K562 (cell line): Measurements from ENCODE around the gene COPB2. TPM values are rescaled to one million over a fixed set of nuclear protein-coding genes. Genes with fewer than 3 reads are reported as not detected.
"Not testable (repeated sequence)": the region's sequence is repeated elsewhere in the genome, so short reads cannot be mapped to it uniquely, and the experiment has no call there.

Experiments used
- ATAC-seq: fragments of 200-7000 bp; cut with Tn5 transposase; 3 replicates; pipeline ENCODE4 v1.9.1; 2020; ENCODE audit warnings: moderate library complexity
- BruUV-seq: library from RNA; stranded (reverse); fragments of 400-500 nt; replicated peaks from 2 replicates; lab custom pipeline; 2021; lab: Mats Ljungman, UMichigan
- CTCF ChIA-PET: fragments of 300-600 bp; formaldehyde crosslinking; extraction: SDS; loops from one replicate; lab custom pipeline; 2021; ENCODE audit warnings: low intra/inter-chr PET ratio; lab: Yijun Ruan, JAX
- POLR2A ChIA-PET: fragments of 300-600, 350-650 bp; sonication (Branson Sonifier 250); formaldehyde crosslinking; extraction: SDS; loops from one replicate; lab custom pipeline; 2021; ENCODE audit warnings: antibody characterized with exemption, inconsistent platforms; lab: Yijun Ruan, JAX
- DNase-seq, 4 experiments: peaks; one replicate each; pipeline versions ENCODE4 v3.0.0 to v3.0.0-alpha.2; 2011 to 2018; ENCODE audit warnings: low spot score in 3 of 4, mixed read lengths in 3 of 4; ENCODE audit errors: extremely low read depth in 1 of 4
- FAIRE-seq: peaks from 2 replicates; lab custom pipeline; 2011; peaks lifted over from hg19 to GRCh38; lab: Jason Lieb, UNC
- H2AFZ ChIP-seq: 2 replicates; pipeline ENCODE4 v1.6.0; 2011; ENCODE audit warnings: low read depth, low read length, control low read depth, inconsistent platforms
- H3K27ac ChIP-seq: fragments of 200-600 bp; 3 replicates; pipeline ENCODE4 v1.8.0; 2011; ENCODE audit warnings: low read depth, mild to moderate bottlenecking, control low read depth, inconsistent platforms, low read length, moderate library complexity, mixed read lengths; ENCODE audit errors: extremely low read depth
- H3K27me3 ChIP-seq, 2 experiments: fragments of 300-600 bp in 1 of 2; 2 replicates in 1 of 2; 3 replicates in 1 of 2; pipeline versions ENCODE4 v1.6.0 to v1.8.0; 2011; ENCODE audit warnings: inconsistent platforms in 2 of 2, low read length in 2 of 2, mild to moderate bottlenecking in 1 of 2, mixed read lengths in 1 of 2, moderate library complexity in 1 of 2; ENCODE audit not compliant: control insufficient read depth in 2 of 2, insufficient read depth in 2 of 2
- H3K36me3 ChIP-seq: fragments of 300-600 bp; 3 replicates; pipeline ENCODE4 v1.8.0; 2011; ENCODE audit warnings: mild to moderate bottlenecking, low read length, inconsistent platforms; ENCODE audit not compliant: control insufficient read depth, insufficient read depth
- H3K4me1 ChIP-seq, 2 experiments: fragments of 200-600 bp in 1 of 2; replicated peaks in 1 of 2; 2 replicates in 1 of 2; 3 replicates in 1 of 2; pipeline versions ENCODE4 v1.5.1 to v1.8.0; 2011; ENCODE audit warnings: inconsistent platforms in 2 of 2, low read length in 2 of 2, mild to moderate bottlenecking in 1 of 2, mixed read lengths in 1 of 2, moderate library complexity in 1 of 2; ENCODE audit not compliant: control insufficient read depth in 2 of 2, insufficient read depth in 2 of 2
- H3K4me2 ChIP-seq: 2 replicates; pipeline ENCODE4 v1.6.1; 2011; ENCODE audit warnings: low read length, control low read depth, inconsistent platforms, mixed read lengths; ENCODE audit not compliant: insufficient read depth
- H3K4me3 ChIP-seq: fragments of 200-600 bp; sonication (generic), shearing (Covaris generic); 2 replicates; pipeline ENCODE4 v1.5.1; 2016; ENCODE audit warnings: control low read depth, inconsistent platforms
- H3K79me2 ChIP-seq: fragments of 200-600 bp; 3 replicates; pipeline ENCODE4 v1.8.0; 2011; ENCODE audit warnings: low read length, inconsistent platforms; ENCODE audit not compliant: control insufficient read depth, insufficient read depth
- H3K9ac ChIP-seq, 2 experiments: 2 replicates each; pipeline versions ENCODE4 v1.6.0 to v1.6.1; 2011; ENCODE audit warnings: low read depth in 2 of 2, low read length in 2 of 2, control low read depth in 1 of 2, inconsistent platforms in 1 of 2, mild to moderate bottlenecking in 1 of 2, mixed read lengths in 1 of 2; ENCODE audit not compliant: insufficient read depth in 1 of 2
- H3K9me1 ChIP-seq: one replicate; pipeline ENCODE4 v1.6.0; 2011; ENCODE audit warnings: inconsistent platforms, mild to moderate bottlenecking, low read length, moderate library complexity; ENCODE audit not compliant: control insufficient read depth, insufficient read depth
- H3K9me3 ChIP-seq: replicated peaks from 2 replicates; pipeline ENCODE4 v1.5.1; 2011; ENCODE audit warnings: low read depth, low read length, inconsistent platforms; ENCODE audit not compliant: control insufficient read depth, insufficient read depth
- H4K20me1 ChIP-seq: replicated peaks from 2 replicates; pipeline ENCODE4 v1.6.1; 2011; ENCODE audit warnings: low read length, inconsistent platforms, mixed read lengths; ENCODE audit not compliant: control insufficient read depth, insufficient read depth
- NFYB ChIP-seq: IDR thresholded peaks from 2 replicates; pipeline ENCODE4 v1.6.1; 2011; ENCODE audit warnings: mild to moderate bottlenecking, moderate library complexity; ENCODE audit not compliant: insufficient read length; ENCODE audit errors: extremely low read depth
- NRF1 ChIP-seq, 2 experiments: fragments of 450-650 bp; IDR thresholded peaks in 1 of 2; conservative IDR thresholded peaks in 1 of 2; 2 replicates each; pipeline ENCODE4 v1.6.1; 2014; ENCODE audit warnings: mild to moderate bottlenecking in 2 of 2
- SOX6 ChIP-seq: fragments of 450-650 bp; IDR thresholded peaks from 2 replicates; pipeline ENCODE4 v1.6.1; 2014; ENCODE audit warnings: mild to moderate bottlenecking
- YY1 ChIP-seq, 3 experiments: IDR thresholded peaks; 2 replicates each; pipeline ENCODE4 v1.6.1; 2011; ENCODE audit warnings: low read length in 2 of 3, mild to moderate bottlenecking in 2 of 3, moderate library complexity in 2 of 3, borderline replicate concordance in 1 of 3, control low read depth in 1 of 3, low read depth in 1 of 3; ENCODE audit not compliant: insufficient read depth in 3 of 3, insufficient replicate concordance in 2 of 3, control insufficient read depth in 1 of 3, insufficient read length in 1 of 3; ENCODE audit errors: extremely low read depth in 1 of 3
- ZC3H8 ChIP-seq: fragments of 450-650 bp; IDR thresholded peaks from 2 replicates; pipeline ENCODE4 v1.6.1; 2017
- ZNF436 ChIP-seq: fragments of 250-450, 450-650 bp; sonication (Bioruptor Pico); formaldehyde crosslinking; IDR thresholded peaks from 2 replicates; pipeline ENCODE4 v1.7.0; 2020; ENCODE audit warnings: mild to moderate bottlenecking
- WGBS: fragments of 100-300 bp; shearing (Covaris generic); methylation state at CpG from one replicate; pipeline ENCODE4 v1.1.6; 2016; ENCODE audit warnings: low coverage, mixed read lengths; ENCODE audit not compliant: insufficient coverage; ENCODE audit errors: missing lambda C conversion rate; 5-methylcytosine and 5-hydroxymethylcytosine counted together
- in situ Hi-C: fragments of 300-500 bp; cut with MboI; formaldehyde crosslinking; loops from 4 replicates; pipeline ENCODE4 v1.15.0; 2018; ENCODE audit warnings: inconsistent platforms, mixed read lengths
- intact Hi-C: fragments of 100-400 bp; cut with micrococcal nuclease; formaldehyde crosslinking; loops from 2 replicates; pipeline ENCODE4 v1.14.2; 2022
- polyA plus RNA-seq, 8 experiments: library from polyadenylated mRNA; depleted of rRNA in 4 of 8; stranded (reverse) in 5 of 8; unstranded in 3 of 8; fragments of >200 nt; fragmentation: Nextera tagmentation in 2 of 8; fragmentation: Illumina TruSeq in 1 of 8; extraction: Ambion mirVana in 2 of 8; extraction: Trizol in 1 of 8; gene quantifications; 2 replicates each; pipeline versions ENCODE4 v1.2.1 to v1.2.3, GENCODE V29; 2011 to 2014; ENCODE audit warnings: inconsistent platforms in 1 of 8, missing spikeins in 1 of 8
- total RNA-seq, 7 experiments: library from RNA; depleted of rRNA in 6 of 7; stranded (reverse); fragments of >200 nt in 6 of 7; fragmentation: Illumina TruSeq in 2 of 7; extraction: Trizol in 2 of 7; gene quantifications; 2 replicates each; pipeline versions ENCODE4 v1.2.1 to v1.2.3, GENCODE V29; 2011 to 2021; ENCODE audit warnings: low replicate concordance in 1 of 7
- TF ChIP-seq, protein P1 (sequence below): fragments of 250-450 bp; sonication (Bioruptor Pico); IDR thresholded peaks from 2 replicates; pipeline ENCODE4 v1.5.0; 2021

The COPB2 gene
- total and polyA plus RNA-seq, 9 of the 15 experiments (the other 6 are each of a cell fraction or from before 2014, with no cell fraction given) = 64.3 to 189 (median 130) TPM

DNA sequence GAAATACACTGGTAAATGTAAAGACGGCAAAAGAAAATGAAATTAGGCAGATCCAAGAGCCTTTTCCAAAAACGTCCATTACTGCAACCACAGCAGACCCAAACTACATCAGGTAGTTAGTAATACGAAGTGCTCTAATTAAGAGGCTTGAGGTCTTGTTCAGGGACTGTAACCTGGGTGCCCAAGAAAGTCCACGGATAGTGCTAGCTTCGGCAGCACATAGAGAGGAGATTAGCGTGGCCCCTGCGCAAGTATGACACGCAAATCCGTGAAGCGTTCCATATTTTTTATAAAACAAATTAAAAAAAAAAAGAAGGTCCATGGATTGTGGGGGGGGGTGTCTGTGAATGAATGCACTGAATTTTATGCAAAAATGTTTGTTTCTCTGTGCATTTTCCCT is 1.4 kb downstream of the COPB2 start:
- no peak for FAIRE-seq
- peak overlapping the region; percentile 62 to 99; a peak in 3 of 4 replicates for H3K9ac ChIP-seq

DNA sequence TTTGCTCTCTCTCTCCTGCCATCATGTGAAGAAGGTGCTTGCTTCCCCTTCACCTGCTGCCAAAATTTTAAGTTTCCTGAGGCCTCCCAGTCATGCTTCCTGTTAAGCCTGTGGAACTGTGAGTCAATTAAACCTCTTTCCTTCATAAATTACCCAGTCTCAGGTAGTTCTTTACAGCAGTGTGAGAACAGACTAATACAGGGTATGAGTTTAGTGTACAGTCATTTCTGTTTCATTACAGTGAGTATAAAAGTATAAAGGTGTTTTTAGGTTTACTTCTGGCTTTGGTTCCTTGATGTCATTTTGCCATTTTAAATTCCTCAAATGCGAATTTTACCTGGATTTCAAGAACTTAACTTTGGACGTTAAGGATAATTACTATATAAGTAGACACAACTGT is 7.2 kb downstream of the COPB2 start:
- H3K27me3 ChIP-seq, H3K9ac ChIP-seq, POLR2A ChIA-PET, H3K4me3 ChIP-seq, CTCF ChIA-PET, H3K27ac ChIP-seq, H4K20me1 ChIP-seq, ATAC-seq, intact Hi-C loops, H3K9me3 ChIP-seq, in situ Hi-C loops, H2AFZ ChIP-seq, H3K9me1 ChIP-seq, DNase-seq, H3K4me1 ChIP-seq, H3K4me2 ChIP-seq, BruUV-seq, FAIRE-seq: not testable (repeated sequence)
- WGBS = 93% methylated on average over 2 of the region's 2 CpGs
- Histone ChIP-seq H3K36me3 (peaks cover 75% of the 10 kb centered on the region), H3K79me2 (peaks cover 74% of the 10 kb centered on the region)

More for the DNA sequence above, 1.4 kb downstream of the COPB2 start:
- peaks cover 4 to 9% of the 10 kb centered on the region in 2 experiments; a peak in 2 of 5 replicates for H3K4me1 ChIP-seq
- H3K79me2 ChIP-seq = peaks cover 71% of the 10 kb centered on the region
- 0 out of 3 replicates have a peak overlapping the region, but pooled peaks have one; percentile 0 for H3K27ac ChIP-seq
- no peaks in the 10 kb centered on the region for H3K27me3 ChIP-seq
- ChIA-PET CTCF (interaction anchor here (0.7 kb wide), 1 partner anchor 1805 kb away, joined by 10 read pairs; no protein-coding TSS in a partner anchor), POLR2A (interaction anchor here (0.6 to 1.3 kb wide), 2 partner anchors 34 to 126 kb away, joined by 3 to 5 read pairs; no protein-coding TSS in a partner anchor)
- H3K36me3 ChIP-seq = peaks cover 20% of the 10 kb centered on the region
- H4K20me1 ChIP-seq = no peaks in the 10 kb centered on the region; the same call in 1 of the 2 replicates
- intact Hi-C loops (no loop called here), in situ Hi-C loops (no loop called here)
- no peaks in the 10 kb centered on the region for H3K9me3 ChIP-seq
- BruUV-seq = no TSS peak
- peak; percentile 6; the same call in 1 of the 3 replicates for ATAC-seq
- H3K9me1 ChIP-seq = no peaks in the 10 kb centered on the region
- peak in 1 of 4 experiments; percentile 31 for DNase-seq
- H2AFZ ChIP-seq = no peak overlapping the region
- peak overlapping the region; percentile 92 for H3K4me3 ChIP-seq
- H3K4me2 ChIP-seq = peak overlapping the region; percentile 82
- 6% methylated on average over 10 of the region's 10 CpGs for WGBS
- peak in 1 of 3 experiments; percentile 25 for TF ChIP-seq YY1 (IDR thresholded peaks at IDR 0.05; ENCODE audit: borderline replicate concordance in 1 of 3, control insufficient read depth in 1 of 3, extremely low read depth in 1 of 3, insufficient read depth in 3 of 3, insufficient read length in 1 of 3, insufficient replicate concordance in 2 of 3, low read depth in 1 of 3, low read length in 2 of 3)
- peak; percentile 61 to 64 for TF ChIP-seq NRF1 (conservative IDR thresholded peaks at IDR 0.05 in 1 of 2, IDR thresholded peaks at IDR 0.05 in 1 of 2)
- no peak for TF ChIP-seq NFYB
- no peak for TF ChIP-seq SOX6
- no peak for TF ChIP-seq ZC3H8
- no peak for TF ChIP-seq ZNF436 (CRISPR knock-in tag)
- TF ChIP-seq, protein P1, sequence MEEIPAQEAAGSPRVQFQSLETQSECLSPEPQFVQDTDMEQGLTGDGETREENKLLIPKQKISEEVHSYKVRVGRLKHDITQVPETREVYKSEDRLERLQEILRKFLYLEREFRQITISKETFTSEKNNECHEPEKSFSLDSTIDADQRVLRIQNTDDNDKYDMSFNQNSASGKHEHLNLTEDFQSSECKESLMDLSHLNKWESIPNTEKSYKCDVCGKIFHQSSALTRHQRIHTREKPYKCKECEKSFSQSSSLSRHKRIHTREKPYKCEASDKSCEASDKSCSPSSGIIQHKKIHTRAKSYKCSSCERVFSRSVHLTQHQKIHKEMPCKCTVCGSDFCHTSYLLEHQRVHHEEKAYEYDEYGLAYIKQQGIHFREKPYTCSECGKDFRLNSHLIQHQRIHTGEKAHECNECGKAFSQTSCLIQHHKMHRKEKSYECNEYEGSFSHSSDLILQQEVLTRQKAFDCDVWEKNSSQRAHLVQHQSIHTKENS (CRISPR knock-in tag) = no peak
